Adrenal gland (tissue), 5 donors: ENCODE results near the gene BMPR1B.

ENCODE experiments used
- CTCF ChIP-seq, 6 experiments: fragments of 450-650 bp in 4 of 6; fragments of 200-600 bp in 2 of 6; sonication (generic) in 1 of 6; IDR thresholded peaks; 1 replicate in 5 of 6; 2 replicates in 1 of 6; pipeline versions ENCODE4 v1.5.1 to v1.8.0; 2016 to 2021; ENCODE audit warnings: antibody characterized with exemption in 6 of 6, mild to moderate bottlenecking in 2 of 6, moderate library complexity in 1 of 6
- POLR2A ChIP-seq, 2 donors: fragments of 450-650 bp; IDR thresholded peaks; one replicate each; pipeline ENCODE4 v1.6.1; 2017; ENCODE audit warnings: antibody characterized with exemption in 2 of 2, mild to moderate bottlenecking in 2 of 2, moderate library complexity in 1 of 2
- donor health status: DM: no; HTN: no; CAD: no.

- no peak for TF ChIP-seq CTCF (IDR thresholded peaks at IDR 0.05)
- TF ChIP-seq POLR2A (IDR thresholded peaks at IDR 0.05): no peak
These were observed 405.1 kb downstream of the BMPR1B start for GRCh38 chr4:95162867-95163266.
